CD4-positive, alpha-beta T cell (primary cell): ENCODE data around the gene CNGA1. TPM values are rescaled to one million over a fixed set of nuclear protein-coding genes. Genes with fewer than 3 reads are reported as not detected.

Experiments
- ATAC-seq: fragments of 200-7000 bp; cut with Tn5 transposase; one replicate; pipeline ENCODE4 v1.10.0; 2022; ENCODE audit warnings: mild to moderate bottlenecking; ENCODE audit not compliant: poor library complexity
- CTCF ChIA-PET: fragments of 350-600 bp; sonication (Branson Sonifier 250); formaldehyde crosslinking; loops from one replicate; lab custom pipeline; 2021; ENCODE audit warnings: antibody characterized with exemption, inconsistent platforms; lab: Charles Lee
- POLR2A ChIA-PET: fragments of 350-600 bp; sonication (Branson Sonifier 250); formaldehyde crosslinking; loops from one replicate; lab custom pipeline; 2021; ENCODE audit warnings: antibody characterized with exemption, inconsistent platforms; lab: Charles Lee
- DNase-seq, 14 experiments: peaks; one replicate each; pipeline ENCODE4 v3.0.0-alpha.2; 2013 to 2020; ENCODE audit warnings: mixed read lengths in 2 of 14
- H3K27ac ChIP-seq, 2 donors: one replicate each; pipeline versions ENCODE4 v1.5.1 to v1.7.0; 2013; ENCODE audit warnings: low read length in 2 of 2, low read depth in 1 of 2, mild to moderate bottlenecking in 1 of 2
- H3K27me3 ChIP-seq, 2 experiments: 1 replicate in 1 of 2; 2 replicates in 1 of 2; pipeline versions ENCODE4 v1.6.1 to v1.7.0; 2013; ENCODE audit warnings: low read length in 2 of 2, control low read depth in 1 of 2, mild to moderate bottlenecking in 1 of 2, moderate library complexity in 1 of 2; ENCODE audit not compliant: insufficient read depth in 2 of 2, control insufficient read depth in 1 of 2
- H3K36me3 ChIP-seq: one replicate; pipeline ENCODE4 v1.6.1; 2013; ENCODE audit warnings: low read length, control low read depth; ENCODE audit not compliant: insufficient read depth
- H3K4me1 ChIP-seq: one replicate; pipeline ENCODE4 v1.6.1; 2013; ENCODE audit warnings: low read length, control low read depth; ENCODE audit not compliant: insufficient read depth
- H3K4me3 ChIP-seq: one replicate; pipeline ENCODE4 v1.5.1; 2013; ENCODE audit warnings: mild to moderate bottlenecking, low read length, moderate library complexity
- H3K9me3 ChIP-seq, 2 experiments: 1 replicate in 1 of 2; 2 replicates in 1 of 2; pipeline versions ENCODE4 v1.6.1 to v1.7.0; 2013; ENCODE audit warnings: low read length in 2 of 2, mild to moderate bottlenecking in 2 of 2, control low read depth in 1 of 2, moderate library complexity in 1 of 2; ENCODE audit not compliant: control insufficient read depth in 1 of 2, insufficient read depth in 1 of 2
- H3K27ac Mint-ChIP-seq: one replicate; pipeline ENCODE4 v1.8.0; 2020; ENCODE audit warnings: mixed read lengths
- H3K27me3 Mint-ChIP-seq: one replicate; pipeline ENCODE4 v1.8.0; 2021; ENCODE audit warnings: mixed read lengths
- H3K36me3 Mint-ChIP-seq: one replicate; pipeline ENCODE4 v1.8.0; 2021; ENCODE audit warnings: low read depth, mixed read lengths
- H3K4me1 Mint-ChIP-seq: one replicate; pipeline ENCODE4 v1.8.0; 2021; ENCODE audit warnings: low read depth, mixed read lengths
- H3K4me3 Mint-ChIP-seq: one replicate; pipeline ENCODE4 v1.8.0; 2020; ENCODE audit warnings: mild to moderate bottlenecking, mixed read lengths
- H3K9me3 Mint-ChIP-seq: one replicate; pipeline ENCODE4 v1.8.0; 2020; ENCODE audit warnings: mixed read lengths
- intact Hi-C, 2 experiments: fragments of 100-400 bp; cut with DNase I in 1 of 2; cut with micrococcal nuclease in 1 of 2; formaldehyde crosslinking; loops; one replicate each; pipeline versions ENCODE4 v1.15.1 to v1.9.0; 2023 to 2025; cut with DNase I, micrococcal nuclease
- total RNA-seq, 174 experiments: library from RNA in 2 of 174; stranded (reverse) in 2 of 174; gene quantifications; one replicate each; pipeline ENCODE4 v1.2.3 and lab custom pipeline; 2021 to 2026
- TF ChIP-seq, protein P1 (sequence below): fragments of 200-600 bp; IDR thresholded peaks from one replicate; pipeline ENCODE4 v1.8.0; 2022; ENCODE audit warnings: antibody characterized with exemption, mild to moderate bottlenecking

The CNGA1 gene
- total RNA-seq, 2 experiments from 2014 or later: not detected

- Histone ChIP-seq H3K4me3 (no peak overlapping the region), H3K4me1 (no peaks in the 10 kb centered on the region), H3K36me3 (no peaks in the 10 kb centered on the region), H3K27me3 (no peaks in the 10 kb centered on the region), H3K27ac (no peak overlapping the region), H3K9me3 (no peaks in the 10 kb centered on the region)
- peaks cover 3% of the 10 kb centered on the region for H3K9me3 Mint-ChIP-seq
- ATAC-seq: no peak
- POLR2A ChIA-PET: no interaction called here
- H3K4me3 Mint-ChIP-seq: no peak overlapping the region
- H3K36me3 Mint-ChIP-seq: no peaks in the 10 kb centered on the region
- H3K27ac Mint-ChIP-seq: no peak overlapping the region
- TF ChIP-seq, protein P1, sequence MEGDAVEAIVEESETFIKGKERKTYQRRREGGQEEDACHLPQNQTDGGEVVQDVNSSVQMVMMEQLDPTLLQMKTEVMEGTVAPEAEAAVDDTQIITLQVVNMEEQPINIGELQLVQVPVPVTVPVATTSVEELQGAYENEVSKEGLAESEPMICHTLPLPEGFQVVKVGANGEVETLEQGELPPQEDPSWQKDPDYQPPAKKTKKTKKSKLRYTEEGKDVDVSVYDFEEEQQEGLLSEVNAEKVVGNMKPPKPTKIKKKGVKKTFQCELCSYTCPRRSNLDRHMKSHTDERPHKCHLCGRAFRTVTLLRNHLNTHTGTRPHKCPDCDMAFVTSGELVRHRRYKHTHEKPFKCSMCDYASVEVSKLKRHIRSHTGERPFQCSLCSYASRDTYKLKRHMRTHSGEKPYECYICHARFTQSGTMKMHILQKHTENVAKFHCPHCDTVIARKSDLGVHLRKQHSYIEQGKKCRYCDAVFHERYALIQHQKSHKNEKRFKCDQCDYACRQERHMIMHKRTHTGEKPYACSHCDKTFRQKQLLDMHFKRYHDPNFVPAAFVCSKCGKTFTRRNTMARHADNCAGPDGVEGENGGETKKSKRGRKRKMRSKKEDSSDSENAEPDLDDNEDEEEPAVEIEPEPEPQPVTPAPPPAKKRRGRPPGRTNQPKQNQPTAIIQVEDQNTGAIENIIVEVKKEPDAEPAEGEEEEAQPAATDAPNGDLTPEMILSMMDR: no peak
- no peaks in the 10 kb centered on the region for H3K4me1 Mint-ChIP-seq
- CTCF ChIA-PET: no interaction called here
- H3K27me3 Mint-ChIP-seq: peaks cover 16% of the 10 kb centered on the region
- intact Hi-C loops: no loop called here
- DNase-seq: no peak
Measured at GRCh38 chr4:47972181-47972580, 44.3 kb downstream of the CNGA1 start.

DNA sequence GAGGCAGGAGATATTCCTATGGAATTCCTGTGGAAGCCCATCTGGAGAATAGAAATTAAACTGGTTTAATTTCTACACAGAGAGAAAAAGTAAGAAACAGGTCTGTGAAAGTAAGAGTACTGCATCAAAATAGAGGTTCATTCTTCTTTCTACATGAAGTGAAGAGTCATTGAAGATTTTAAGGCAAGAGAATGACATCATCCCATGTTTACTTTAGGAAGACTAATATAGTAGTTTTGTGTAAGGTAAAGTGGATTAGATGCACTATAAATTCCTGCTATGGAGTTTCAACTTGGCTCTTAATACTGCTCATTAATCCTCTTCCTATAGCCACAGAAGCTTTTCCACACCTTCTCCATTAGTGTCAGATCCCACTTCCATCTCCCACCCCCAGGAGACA is 47.6 kb downstream of the CNGA1 start:
- CTCF ChIA-PET: no interaction called here
- Mint-ChIP-seq H3K27ac (no peak overlapping the region), H3K4me1 (no peaks in the 10 kb centered on the region), H3K9me3 (peaks cover 3% of the 10 kb centered on the region), H3K27me3 (peaks cover 20% of the 10 kb centered on the region), H3K36me3 (no peaks in the 10 kb centered on the region), H3K4me3 (no peak overlapping the region)
- intact Hi-C loops: no loop called here
- TF ChIP-seq, protein P1: no peak
- no peaks in the 10 kb centered on the region for H3K9me3 ChIP-seq
- no peak overlapping the region for H3K27ac ChIP-seq
- no peak overlapping the region for H3K4me3 ChIP-seq
- H3K27me3 ChIP-seq: no peaks in the 10 kb centered on the region
- H3K36me3 ChIP-seq: no peaks in the 10 kb centered on the region
- ATAC-seq: no peak
- no peaks in the 10 kb centered on the region for H3K4me1 ChIP-seq
- DNase-seq: no peak
- POLR2A ChIA-PET: no interaction called here

DNA sequence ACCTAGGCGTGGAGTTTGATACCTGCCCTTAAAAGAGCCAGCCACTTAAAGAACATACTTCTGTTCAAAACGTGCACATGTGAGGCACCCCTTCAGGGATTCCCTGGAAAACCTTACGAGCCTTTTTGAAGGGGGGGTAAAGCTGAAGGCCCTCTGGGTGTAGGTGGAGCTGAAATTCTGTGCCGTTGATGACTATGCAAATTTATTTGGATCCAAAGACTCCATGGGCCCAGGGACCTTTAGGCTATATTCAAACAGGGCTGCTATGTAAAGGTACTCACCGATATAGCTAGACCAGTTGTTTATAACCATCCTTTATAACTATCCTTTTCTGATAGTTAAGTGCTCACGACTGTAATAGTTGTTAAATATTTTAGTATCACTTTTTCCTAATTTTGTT is 61.8 kb downstream of the CNGA1 start:
- H3K4me1 ChIP-seq: no peaks in the 10 kb centered on the region
- no peak overlapping the region for H3K4me3 ChIP-seq
- no peaks in the 10 kb centered on the region for H3K27me3 ChIP-seq
- intact Hi-C loops: no loop called here
- no peak overlapping the region for H3K27ac ChIP-seq
- DNase-seq: no peak
- Mint-ChIP-seq H3K4me3 (no peak overlapping the region), H3K27me3 (no peaks in the 10 kb centered on the region), H3K36me3 (no peaks in the 10 kb centered on the region), H3K9me3 (no peaks in the 10 kb centered on the region), H3K4me1 (no peaks in the 10 kb centered on the region), H3K27ac (no peak overlapping the region)
- H3K9me3 ChIP-seq: peaks cover 0 to 5% of the 10 kb centered on the region in 2 experiments
- no peaks in the 10 kb centered on the region for H3K36me3 ChIP-seq
- TF ChIP-seq, protein P1: no peak
- no peak for ATAC-seq
- ChIA-PET POLR2A (no interaction called here), CTCF (no interaction called here)
